Measurements from ENCODE around the gene CDH15.

The CDH15 gene, protein sequence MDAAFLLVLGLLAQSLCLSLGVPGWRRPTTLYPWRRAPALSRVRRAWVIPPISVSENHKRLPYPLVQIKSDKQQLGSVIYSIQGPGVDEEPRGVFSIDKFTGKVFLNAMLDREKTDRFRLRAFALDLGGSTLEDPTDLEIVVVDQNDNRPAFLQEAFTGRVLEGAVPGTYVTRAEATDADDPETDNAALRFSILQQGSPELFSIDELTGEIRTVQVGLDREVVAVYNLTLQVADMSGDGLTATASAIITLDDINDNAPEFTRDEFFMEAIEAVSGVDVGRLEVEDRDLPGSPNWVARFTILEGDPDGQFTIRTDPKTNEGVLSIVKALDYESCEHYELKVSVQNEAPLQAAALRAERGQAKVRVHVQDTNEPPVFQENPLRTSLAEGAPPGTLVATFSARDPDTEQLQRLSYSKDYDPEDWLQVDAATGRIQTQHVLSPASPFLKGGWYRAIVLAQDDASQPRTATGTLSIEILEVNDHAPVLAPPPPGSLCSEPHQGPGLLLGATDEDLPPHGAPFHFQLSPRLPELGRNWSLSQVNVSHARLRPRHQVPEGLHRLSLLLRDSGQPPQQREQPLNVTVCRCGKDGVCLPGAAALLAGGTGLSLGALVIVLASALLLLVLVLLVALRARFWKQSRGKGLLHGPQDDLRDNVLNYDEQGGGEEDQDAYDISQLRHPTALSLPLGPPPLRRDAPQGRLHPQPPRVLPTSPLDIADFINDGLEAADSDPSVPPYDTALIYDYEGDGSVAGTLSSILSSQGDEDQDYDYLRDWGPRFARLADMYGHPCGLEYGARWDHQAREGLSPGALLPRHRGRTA

DNA sequence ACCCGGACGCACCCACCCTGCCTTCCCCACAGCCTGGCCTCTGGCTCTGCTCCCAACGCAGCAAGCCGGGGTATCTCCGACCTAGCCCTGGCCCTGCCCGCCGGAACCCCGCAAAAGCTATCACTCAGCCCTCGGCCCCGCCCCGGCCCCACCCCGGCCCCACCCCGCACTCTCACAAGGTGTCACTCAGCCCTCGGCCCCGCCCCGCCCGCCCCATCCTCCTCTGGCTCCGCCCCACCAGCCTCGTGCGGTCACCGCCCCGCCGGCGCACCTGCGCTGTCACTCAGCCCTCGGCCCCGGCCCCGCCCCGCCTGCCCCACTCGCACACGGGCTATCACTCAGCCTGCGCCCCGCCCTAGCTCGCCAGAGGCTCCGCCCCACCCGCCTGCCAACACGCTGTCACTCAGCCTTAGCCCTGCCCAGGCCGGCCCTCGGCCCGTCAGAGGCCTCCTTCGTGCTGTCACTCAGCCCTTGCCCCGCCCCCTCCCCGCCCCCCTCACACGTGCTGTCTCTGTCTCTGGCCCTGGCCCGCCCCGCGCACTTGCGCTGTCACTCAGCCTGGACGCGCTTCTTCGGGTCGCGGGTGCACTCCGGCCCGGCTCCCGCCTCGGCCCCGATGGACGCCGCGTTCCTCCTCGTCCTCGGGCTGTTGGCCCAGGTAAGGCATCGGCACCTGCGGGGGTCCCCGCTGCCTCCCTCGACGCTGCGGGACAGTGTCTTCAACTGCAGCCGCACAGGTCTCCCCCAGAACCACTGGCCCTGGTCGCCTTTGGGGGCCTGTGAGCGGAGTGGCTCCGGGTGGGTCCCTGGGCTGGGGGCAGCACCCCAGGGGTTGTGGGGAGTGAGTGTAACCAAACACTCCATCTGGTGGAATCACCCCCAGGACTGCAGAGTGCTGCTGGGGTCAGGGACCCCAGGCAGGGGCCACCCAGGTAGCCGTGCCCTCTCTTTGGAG lies at the start of gene CDH15:
Gene CDH15 (plus strand): TSS at position 533 of the 955 bp plus-strand sequence. CDS start 84 bp downstream, at position 617.
- peak; percentile 96 for DNase-seq

GRCh38 chr16:89122322-89122851 lies 49.2 kb upstream of the CDH15 start:
- peak; percentile 75 for DNase-seq

- DNase-seq, result no peak
Observed at GRCh38 chr16:89123001-89123830, 48.3 kb upstream of the CDH15 start.

GRCh38 chr16:89123831-89124100 lies 47.8 kb upstream of the CDH15 start:
- no peak for DNase-seq

- no peak for DNase-seq
Observed at GRCh38 chr16:89129378-89129777, 42.2 kb upstream of the CDH15 start.

DNA sequence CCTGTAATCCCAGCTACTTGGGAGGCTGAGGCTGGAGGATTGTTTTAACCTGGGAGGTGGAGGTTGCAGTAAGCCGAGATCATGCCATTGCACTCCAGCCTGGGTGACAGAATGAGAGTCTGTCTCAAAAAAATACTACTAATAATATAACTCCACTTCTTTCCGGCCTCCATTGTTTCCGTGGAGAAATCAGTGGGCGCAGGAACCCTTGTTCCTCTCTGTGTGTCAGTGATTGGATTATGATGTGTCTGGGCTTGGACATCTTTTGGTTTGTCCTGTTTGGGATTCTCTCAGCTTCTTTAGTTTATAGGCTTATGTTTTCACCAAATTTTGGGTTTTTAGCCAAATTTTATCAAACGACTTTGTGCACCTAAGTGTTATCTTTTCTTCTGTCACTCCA lies 41.1 kb upstream of the CDH15 start:
- no peak for DNase-seq

DNA sequence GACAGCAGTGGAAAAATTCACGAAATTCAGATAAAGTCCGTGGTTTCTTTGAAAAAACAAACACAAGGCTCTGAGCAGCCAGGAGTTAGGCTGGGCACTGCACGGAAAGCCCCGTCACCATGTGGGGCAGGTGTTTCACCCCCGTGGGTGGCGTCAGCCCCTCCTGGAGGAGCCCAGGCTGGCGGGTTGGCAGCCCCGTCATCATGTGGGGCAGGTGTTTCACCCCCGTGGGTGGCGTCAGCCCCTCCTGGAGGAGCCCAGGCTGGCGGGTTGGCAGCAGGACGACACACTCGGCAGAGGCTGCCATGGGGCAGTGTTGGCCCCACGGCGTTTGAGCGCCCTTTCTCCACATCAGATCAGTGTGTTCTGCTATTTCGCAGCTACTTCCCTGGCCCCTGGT lies 39.8 kb upstream of the CDH15 start:
- no peak for DNase-seq

GRCh38 chr16:89132194-89133005 lies 39.1 kb upstream of the CDH15 start:
- no peak for DNase-seq

DNA sequence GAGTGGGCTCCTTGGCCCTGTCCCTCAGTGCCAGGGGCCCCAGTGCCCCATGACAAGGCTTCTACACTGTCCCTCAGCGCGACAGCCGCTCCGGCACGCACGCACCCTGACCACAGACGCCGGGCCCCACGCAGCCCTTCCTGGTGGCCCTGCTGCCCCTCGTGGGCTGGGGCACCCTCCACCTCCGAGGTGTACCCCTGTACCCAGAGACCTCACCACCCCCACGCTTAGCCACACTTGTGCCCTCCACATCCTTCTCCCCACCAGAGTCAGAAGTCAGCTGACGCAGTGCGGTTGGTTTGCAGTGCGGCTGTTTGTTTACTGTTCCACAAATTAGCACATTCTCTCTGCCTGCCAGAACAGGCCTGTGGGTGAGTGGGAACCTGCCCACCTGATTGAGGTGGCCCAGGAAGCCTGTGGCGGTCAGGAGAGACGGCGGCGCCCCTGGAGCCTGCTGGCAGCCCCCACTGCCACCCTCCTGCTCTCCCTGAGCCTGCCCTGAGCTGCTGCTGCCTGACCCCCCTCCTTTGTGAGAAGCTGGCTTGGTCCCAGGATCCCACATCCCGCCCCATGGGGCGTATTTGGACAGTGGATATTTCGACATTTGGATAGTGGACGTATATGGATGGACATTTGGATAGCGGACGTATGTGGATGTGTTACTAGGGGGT lies 38.0 kb upstream of the CDH15 start:
- no peak for DNase-seq

DNA sequence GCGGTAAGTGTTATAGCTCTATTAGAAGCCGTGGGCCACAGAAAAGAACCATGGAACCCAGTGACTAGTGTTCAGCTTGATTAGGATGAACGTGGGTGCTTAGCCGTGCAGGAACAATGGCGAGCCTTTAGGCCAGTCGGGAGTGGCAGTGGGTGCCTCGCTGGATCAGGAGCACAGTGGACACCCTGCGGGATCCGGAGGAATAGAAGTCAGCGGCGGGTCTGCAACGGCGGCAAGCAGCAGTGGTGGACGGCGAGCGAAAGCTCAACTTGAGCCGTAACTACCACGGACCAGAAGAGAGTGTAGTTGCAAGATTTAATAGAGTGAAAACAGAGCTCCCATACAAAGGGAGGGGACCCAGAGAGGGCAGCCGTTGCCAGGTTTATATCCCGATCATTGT lies 37.3 kb upstream of the CDH15 start:
- DNase-seq, result no peak

- no peak for DNase-seq
Observed at GRCh38 chr16:89135166-89135565, 36.4 kb upstream of the CDH15 start.

DNA sequence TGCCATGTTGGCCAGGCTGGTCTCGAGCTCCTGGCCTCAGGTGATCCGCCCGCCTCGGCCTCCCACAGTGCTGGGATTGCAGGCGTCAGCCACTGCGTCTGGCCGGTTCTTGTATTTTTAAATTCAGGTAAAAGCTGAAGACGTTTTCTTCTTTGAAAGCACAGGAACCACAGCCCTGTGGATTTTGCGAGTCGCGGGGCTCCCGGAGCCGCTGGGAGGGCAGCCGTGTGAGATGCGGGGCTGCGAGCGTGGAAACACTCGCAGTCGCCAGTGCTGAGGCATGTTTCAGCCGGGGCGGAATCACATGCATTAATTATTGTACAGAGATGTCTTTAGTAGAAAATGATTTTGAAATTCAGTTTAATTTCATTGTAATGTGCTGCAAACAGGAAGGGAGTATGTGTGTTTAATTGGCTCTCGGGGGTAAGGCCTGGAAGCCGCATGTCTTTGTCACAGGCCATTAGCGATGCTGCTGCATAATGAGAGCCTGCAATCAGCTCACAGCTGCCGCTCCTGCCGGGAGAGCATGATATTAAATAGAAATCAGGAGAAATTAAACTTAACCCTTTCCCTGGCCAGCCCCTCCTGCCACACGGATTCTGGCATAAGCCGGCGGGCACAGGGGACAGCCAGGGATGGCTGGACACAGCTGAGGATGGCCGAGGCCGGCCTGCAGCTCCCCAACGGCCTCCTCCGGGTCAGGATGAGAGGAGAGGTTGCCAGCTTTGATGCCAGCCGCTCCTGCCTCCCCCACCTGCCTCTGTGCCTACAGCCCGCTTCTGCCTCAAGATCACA lies 35.4 kb upstream of the CDH15 start:
- DNase-seq, result no peak

DNA sequence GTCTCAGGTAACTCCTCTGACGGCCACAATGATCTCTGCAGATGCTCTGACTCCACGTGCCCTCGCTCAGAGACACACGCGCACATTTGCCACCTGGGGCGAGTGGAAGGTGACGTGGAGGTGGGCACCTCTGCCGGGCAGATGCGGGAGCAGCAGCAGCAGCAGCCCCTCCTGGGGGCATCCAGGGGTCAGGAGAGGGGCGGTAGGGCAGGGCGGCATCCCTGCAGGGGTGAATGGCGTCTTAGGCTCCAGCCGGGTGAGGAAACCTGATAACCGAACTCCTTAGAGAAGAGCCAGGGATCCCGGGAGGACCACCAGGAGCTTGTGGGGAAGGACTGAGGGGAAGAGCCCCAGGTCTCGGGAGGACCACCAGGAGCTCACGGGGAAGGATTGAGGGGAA lies 34.6 kb upstream of the CDH15 start:
- DNase-seq, result no peak

- no peak for DNase-seq
Observed at GRCh38 chr16:89137666-89138512, 33.7 kb upstream of the CDH15 start.

GRCh38 chr16:89138513-89138795 lies 33.1 kb upstream of the CDH15 start:
- no peak for DNase-seq

- DNase-seq, result no peak
Observed at GRCh38 chr16:89138843-89139520, 32.6 kb upstream of the CDH15 start.

GRCh38 chr16:89139907-89140361 lies 31.6 kb upstream of the CDH15 start:
- DNase-seq, result no peak

- no peak for DNase-seq
Observed at GRCh38 chr16:89140401-89140800, 31.1 kb upstream of the CDH15 start.

Measured in activated CD4-positive, alpha-beta T cell treated with anti-CD3 and anti-CD28 coated beads, Interleukin-2, amount 50 U/mL, for 1 hour (primary cell).